Body of pancreas (tissue), 4 donors: Measurements from ENCODE around the gene CDH4. TPM values are rescaled to one million over a fixed set of nuclear protein-coding genes. Genes with fewer than 3 reads are reported as not detected.

ENCODE experiments used
- ATAC-seq: fragments of 150-250 bp; one replicate; pipeline ENCODE4 v1.9.1; 2016
- DNase-seq, 4 donors: peaks; one replicate each; pipeline ENCODE4 v3.0.0-alpha.2; 2019
- H3K27ac ChIP-seq, 4 donors: fragments of 200-600 bp; sonication (generic); 1 replicate in 3 of 4; 2 replicates in 1 of 4; pipeline versions ENCODE4 v1.5.1 to v1.6.1; 2016 to 2019; ENCODE audit warnings: mild to moderate bottlenecking in 1 of 4, mixed read lengths in 1 of 4, moderate library complexity in 1 of 4
- H3K27me3 ChIP-seq, 2 donors: fragments of 200-600 bp; sonication (generic); one replicate each; pipeline ENCODE4 v1.6.0; 2016; ENCODE audit warnings: mild to moderate bottlenecking in 1 of 2
- H3K36me3 ChIP-seq, 2 donors: fragments of 200-600 bp; sonication (generic); replicated peaks in 1 of 2; 2 replicates each; pipeline ENCODE4 v1.5.1; 2016; ENCODE audit warnings: low read depth in 2 of 2; ENCODE audit not compliant: insufficient read depth in 1 of 2
- H3K4me1 ChIP-seq: fragments of 200-600 bp; sonication (generic); one replicate; pipeline ENCODE4 v1.6.0; 2016
- H3K4me3 ChIP-seq, 2 donors: fragments of 200-600 bp; sonication (generic); 1 replicate in 1 of 2; 2 replicates in 1 of 2; pipeline ENCODE4 v1.5.1; 2016 to 2019
- H3K9me3 ChIP-seq, 3 donors: fragments of 200-600 bp; sonication (generic); 1 replicate in 2 of 3; 2 replicates in 1 of 3; pipeline ENCODE4 v1.5.1; 2016
- CTCF ChIP-seq, 7 experiments: fragments of 450-650 bp in 4 of 7; fragments of 200-600 bp in 3 of 7; sonication (generic) in 3 of 7; IDR thresholded peaks; one replicate each; pipeline ENCODE4 v1.5.1; 2016 to 2019; ENCODE audit warnings: antibody characterized with exemption in 7 of 7
- POLR2A ChIP-seq, 3 donors: fragments of 450-650 bp; IDR thresholded peaks; one replicate each; pipeline ENCODE4 v1.6.1; 2016; ENCODE audit warnings: antibody characterized with exemption in 3 of 3, mild to moderate bottlenecking in 2 of 3
- WGBS, 2 donors: methylation state at CpG; one replicate each; pipeline ENCODE4 v1.1.5; 2017; 5-methylcytosine and 5-hydroxymethylcytosine counted together
- intact Hi-C: fragments of 100-400 bp; cut with DNase I; formaldehyde crosslinking; loops from one replicate; pipeline ENCODE4 v1.15.1; 2023
- total RNA-seq, 2 donors: library from RNA; depleted of rRNA; stranded (reverse); fragments of >200 nt; gene quantifications; one replicate each; pipeline ENCODE4 v1.1.0, GENCODE V29; 2016

CDH4 gene
- total RNA-seq, 2 donors from 2014 or later: 0.33 to 0.52 TPM

GRCh38 chr20:61923371-61924166, 671.5 kb downstream of the CDH4 start:
- Histone ChIP-seq H3K27me3 (no peaks in the 10 kb centered on the region), H3K36me3 (no peaks in the 10 kb centered on the region), H3K27ac (no peak overlapping the region), H3K9me3 (no peaks in the 10 kb centered on the region), H3K4me1 (no peaks in the 10 kb centered on the region), H3K4me3 (no peak overlapping the region)
- DNase-seq (no peak), ATAC-seq (no peak)
- WGBS, 2 donors: 68 to 75% methylated on average over 4 to 28 of the region's 28 CpGs
- TF ChIP-seq POLR2A (IDR thresholded peaks at IDR 0.05) (no peak), CTCF (IDR thresholded peaks at IDR 0.05) (no peak)
- intact Hi-C loops: no loop called here

- Histone ChIP-seq H3K36me3 (no peaks in the 10 kb centered on the region), H3K4me3 (no peak overlapping the region), H3K27ac (no peak overlapping the region), H3K4me1 (no peaks in the 10 kb centered on the region), H3K27me3 (no peaks in the 10 kb centered on the region), H3K9me3 (no peaks in the 10 kb centered on the region)
- DNase-seq: no peak
- TF ChIP-seq POLR2A (IDR thresholded peaks at IDR 0.05): no peak
- no peak for TF ChIP-seq CTCF (IDR thresholded peaks at IDR 0.05)
- ATAC-seq: no peak
- WGBS, 2 donors: 77 to 93% methylated on average over 3 to 7 of the region's 19 CpGs
- intact Hi-C loops: no loop called here
Measured at GRCh38 chr20:61924211-61924857, 672.3 kb downstream of the CDH4 start.

- no peak for TF ChIP-seq CTCF (IDR thresholded peaks at IDR 0.05)
- TF ChIP-seq POLR2A (IDR thresholded peaks at IDR 0.05): no peak
- no peak for ATAC-seq
- no peaks in the 10 kb centered on the region for H3K4me1 ChIP-seq
- no peak overlapping the region for H3K4me3 ChIP-seq
- H3K27ac ChIP-seq: no peak overlapping the region
- H3K27me3 ChIP-seq: no peaks in the 10 kb centered on the region
- no peak for DNase-seq
- WGBS, 2 donors: 82 to 84% methylated on average over 22 to 28 of the region's 32 CpGs
- no peaks in the 10 kb centered on the region for H3K9me3 ChIP-seq
- intact Hi-C loops: no loop called here
- H3K36me3 ChIP-seq: no peaks in the 10 kb centered on the region
Measured at GRCh38 chr20:61924858-61925554, 672.9 kb downstream of the CDH4 start.

DNA sequence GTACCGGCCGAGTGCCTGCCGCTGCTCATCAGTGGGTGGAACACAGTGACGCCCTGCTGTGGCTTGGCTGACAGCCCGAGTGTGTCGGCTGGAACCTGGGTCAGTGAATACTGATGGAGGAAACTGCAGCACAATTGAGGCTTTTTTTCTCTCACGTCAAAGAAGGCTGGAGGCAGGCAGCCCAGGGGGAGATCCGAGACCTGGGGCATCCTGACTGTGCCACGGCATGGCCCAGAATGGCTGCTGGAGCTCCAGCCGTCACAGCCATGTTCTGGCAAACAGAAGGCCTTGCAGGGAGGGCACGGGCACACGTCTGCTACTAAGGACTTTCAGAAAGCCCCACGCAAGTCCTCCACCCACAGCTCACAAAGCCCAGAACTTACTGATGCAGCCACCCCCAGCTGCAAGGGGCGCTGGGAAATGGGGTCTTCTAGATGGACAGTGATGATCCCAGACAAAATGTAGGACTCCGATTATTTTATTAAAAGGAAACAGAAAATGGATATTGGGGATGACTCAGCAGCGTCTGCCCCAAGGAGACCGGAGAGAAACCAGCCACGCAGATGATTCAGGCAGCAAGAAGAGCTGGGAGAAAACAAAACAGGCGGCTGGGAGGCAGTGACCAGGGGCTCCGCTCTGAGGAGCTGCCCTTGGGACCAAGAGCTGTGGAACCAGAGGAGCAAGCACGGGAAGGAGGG, 673.6 kb downstream of the CDH4 start:
- TF ChIP-seq CTCF (IDR thresholded peaks at IDR 0.05): no peak
- TF ChIP-seq POLR2A (IDR thresholded peaks at IDR 0.05): no peak
- Histone ChIP-seq H3K27me3 (no peaks in the 10 kb centered on the region), H3K4me1 (no peaks in the 10 kb centered on the region), H3K9me3 (no peaks in the 10 kb centered on the region), H3K36me3 (no peaks in the 10 kb centered on the region), H3K4me3 (no peak overlapping the region), H3K27ac (no peak overlapping the region)
- WGBS, 2 donors: 72 to 76% methylated on average over 15 to 21 of the region's 21 CpGs
- no peak for DNase-seq
- no peak for ATAC-seq
- intact Hi-C loops: no loop called here
